Measurements from ENCODE around the gene TMEM179.

TMEM179 gene

DNA sequence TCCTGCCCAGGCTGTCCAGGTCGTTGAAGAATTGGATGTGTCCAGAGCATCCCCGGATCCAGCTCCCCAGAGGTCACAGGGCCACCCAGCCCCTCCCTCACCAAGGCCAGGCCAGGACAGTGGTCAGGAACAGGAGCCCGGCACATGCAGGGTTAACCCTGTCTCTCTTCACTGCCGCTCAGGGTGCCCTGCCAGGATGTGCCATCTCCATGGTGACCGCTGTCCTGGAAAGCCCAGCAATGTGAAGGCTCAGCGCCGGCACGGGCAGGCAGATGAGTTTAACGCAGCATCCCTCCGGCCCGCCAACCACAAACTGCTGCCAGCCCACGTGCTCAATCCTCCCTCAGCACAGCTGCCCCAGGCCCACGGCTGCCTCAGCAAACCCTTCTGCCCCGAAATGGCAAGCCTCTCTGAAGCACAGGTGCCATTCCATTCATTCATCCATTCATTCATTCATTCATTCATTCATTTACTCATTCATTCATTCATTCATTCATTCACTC, 4.4 kb downstream of the TMEM179 start:
- no peaks in the 10 kb centered on the region for H3K36me3 ChIP-seq (ENCODE audit: control insufficient read depth, insufficient read depth, low read length)
- no peaks in the 10 kb centered on the region for H3K4me1 ChIP-seq (ENCODE audit: control insufficient read depth, insufficient read depth, low read length, poor library complexity, severe bottlenecking)
- DNase-seq: no peak
- H3K27ac ChIP-seq (ENCODE audit: insufficient read depth, low read length, poor library complexity, severe bottlenecking): no peak overlapping the region
- peaks cover 8% of the 10 kb centered on the region for H3K27me3 ChIP-seq (replicated peaks; ENCODE audit: control insufficient read depth, insufficient read depth, low read length, poor library complexity, severe bottlenecking)
- H3K4me3 ChIP-seq (ENCODE audit: insufficient read depth, low read depth, low read length, poor library complexity, severe bottlenecking): no peak overlapping the region
- H3K9me3 ChIP-seq (ENCODE audit: control insufficient read depth, low read length): no peaks in the 10 kb centered on the region

DNA sequence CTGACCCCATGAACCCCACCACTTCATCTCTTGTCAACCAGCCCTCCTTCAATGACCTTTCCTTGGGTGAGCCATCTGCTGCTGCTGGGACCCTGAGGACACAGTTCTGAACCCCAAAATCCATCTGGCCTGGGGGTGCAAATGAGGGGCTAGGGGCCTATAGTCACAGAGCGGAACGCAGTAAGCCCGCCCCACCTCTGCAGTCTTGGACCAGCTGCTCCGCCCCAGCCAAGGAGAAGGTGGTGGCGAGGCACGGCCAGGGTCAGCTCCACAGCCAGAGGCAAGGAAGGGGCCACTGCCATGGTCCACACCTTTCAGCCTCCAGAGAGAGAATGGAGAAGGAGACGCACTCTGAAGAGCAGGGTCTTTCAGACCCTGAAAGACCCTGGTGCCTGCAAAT, 5.1 kb downstream of the TMEM179 start:
- Histone ChIP-seq H3K9me3 (ENCODE audit: control insufficient read depth, low read length) (no peaks in the 10 kb centered on the region), H3K27me3 (replicated peaks; ENCODE audit: control insufficient read depth, insufficient read depth, low read length, poor library complexity, severe bottlenecking) (peaks cover 8% of the 10 kb centered on the region), H3K36me3 (ENCODE audit: control insufficient read depth, insufficient read depth, low read length) (no peaks in the 10 kb centered on the region), H3K4me3 (ENCODE audit: insufficient read depth, low read depth, low read length, poor library complexity, severe bottlenecking) (no peak overlapping the region), H3K27ac (ENCODE audit: insufficient read depth, low read length, poor library complexity, severe bottlenecking) (no peak overlapping the region), H3K4me1 (ENCODE audit: control insufficient read depth, insufficient read depth, low read length, poor library complexity, severe bottlenecking) (no peaks in the 10 kb centered on the region)
- DNase-seq: no peak

DNA sequence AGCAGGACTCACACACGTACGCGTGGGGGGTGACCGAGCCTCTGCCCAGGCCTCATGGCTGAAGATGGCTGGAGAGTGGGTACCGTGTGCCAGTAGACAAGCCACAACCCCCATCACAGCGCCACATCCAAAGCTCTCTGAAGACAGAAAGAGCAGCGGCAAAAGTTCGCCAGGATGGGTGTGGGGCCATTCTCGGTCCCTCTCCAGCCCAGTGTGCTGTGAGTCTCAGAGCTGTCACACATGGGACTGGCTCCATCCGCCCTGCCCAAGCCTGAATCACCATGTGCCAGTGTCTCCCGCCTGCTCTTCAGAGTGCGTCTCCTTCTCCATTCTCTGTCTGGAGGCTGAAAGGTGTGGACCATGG, 5.7 kb downstream of the TMEM179 start:
- no peak for DNase-seq
- Histone ChIP-seq H3K27me3 (replicated peaks; ENCODE audit: control insufficient read depth, insufficient read depth, low read length, poor library complexity, severe bottlenecking) (peaks cover 8% of the 10 kb centered on the region), H3K4me1 (ENCODE audit: control insufficient read depth, insufficient read depth, low read length, poor library complexity, severe bottlenecking) (no peaks in the 10 kb centered on the region), H3K36me3 (ENCODE audit: control insufficient read depth, insufficient read depth, low read length) (no peaks in the 10 kb centered on the region), H3K9me3 (ENCODE audit: control insufficient read depth, low read length) (no peaks in the 10 kb centered on the region), H3K4me3 (ENCODE audit: insufficient read depth, low read depth, low read length, poor library complexity, severe bottlenecking) (no peak overlapping the region), H3K27ac (ENCODE audit: insufficient read depth, low read length, poor library complexity, severe bottlenecking) (no peak overlapping the region)

DNA sequence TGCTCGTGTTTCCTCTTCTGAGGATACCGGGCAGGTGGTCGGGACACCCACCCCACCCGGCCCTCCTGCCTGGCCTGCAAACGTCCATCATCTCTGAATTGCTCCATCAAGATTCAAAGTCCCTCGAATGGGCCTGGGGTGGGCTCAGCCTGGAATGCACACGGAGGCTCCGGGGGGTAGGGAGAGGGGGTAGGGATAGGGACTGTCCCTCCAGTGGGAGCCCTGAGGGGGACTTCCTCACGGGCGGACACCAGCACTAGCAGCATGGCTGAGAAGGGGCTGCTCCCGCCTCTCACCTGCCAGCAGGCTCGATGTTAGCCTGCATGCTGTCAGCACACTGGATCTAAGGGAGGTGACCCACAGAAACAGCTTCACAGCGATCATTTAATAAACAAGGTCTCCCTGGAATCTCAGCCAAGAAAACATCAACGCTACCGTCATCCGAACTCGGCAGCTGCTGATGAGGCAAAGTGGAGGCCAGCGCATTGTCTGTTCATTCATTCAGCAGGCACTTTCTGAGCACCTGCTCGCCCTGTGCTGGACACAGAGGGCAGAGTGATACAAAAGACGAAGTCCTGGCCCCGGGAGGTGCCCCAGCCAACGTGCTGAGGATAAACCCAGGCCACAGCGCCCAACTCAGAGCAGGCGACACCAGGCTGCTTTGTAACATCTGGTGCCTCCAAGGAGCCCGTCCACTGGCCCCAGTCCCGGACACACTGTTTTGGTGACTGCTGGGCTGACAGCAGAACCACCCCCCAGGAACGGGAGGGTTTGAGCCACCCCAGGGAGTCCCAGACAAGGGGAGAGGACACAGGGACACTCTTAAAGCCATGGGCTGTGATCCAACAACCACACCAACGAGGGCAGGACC, 6.3 kb downstream of the TMEM179 start:
- peaks cover 8% of the 10 kb centered on the region for H3K27me3 ChIP-seq (replicated peaks; ENCODE audit: control insufficient read depth, insufficient read depth, low read length, poor library complexity, severe bottlenecking)
- no peak overlapping the region for H3K27ac ChIP-seq (ENCODE audit: insufficient read depth, low read length, poor library complexity, severe bottlenecking)
- H3K4me1 ChIP-seq (ENCODE audit: control insufficient read depth, insufficient read depth, low read length, poor library complexity, severe bottlenecking): no peaks in the 10 kb centered on the region
- no peak overlapping the region for H3K4me3 ChIP-seq (ENCODE audit: insufficient read depth, low read depth, low read length, poor library complexity, severe bottlenecking)
- H3K9me3 ChIP-seq (ENCODE audit: control insufficient read depth, low read length): no peaks in the 10 kb centered on the region
- no peaks in the 10 kb centered on the region for H3K36me3 ChIP-seq (ENCODE audit: control insufficient read depth, insufficient read depth, low read length)
- no peak for DNase-seq

DNA sequence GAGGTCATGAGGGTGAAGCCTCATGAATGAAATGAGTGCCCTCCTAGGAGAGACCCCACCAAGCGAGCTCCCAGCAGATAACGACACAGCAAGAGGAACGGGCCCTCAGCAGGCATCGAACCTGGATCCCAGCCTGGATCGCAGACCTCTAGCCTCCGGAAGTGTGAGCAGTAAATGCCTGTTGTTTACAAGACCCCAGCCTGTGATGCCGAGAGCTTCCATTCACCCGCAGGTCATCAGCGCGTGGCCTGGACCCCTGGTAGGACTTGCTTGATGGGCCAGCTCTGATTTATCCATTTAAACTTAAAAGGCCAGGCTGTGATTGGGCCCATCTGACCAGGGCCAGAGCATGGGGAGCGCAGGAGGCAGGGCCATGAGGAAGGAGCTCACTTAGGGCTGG, 7.0 kb downstream of the TMEM179 start:
- H3K4me3 ChIP-seq (ENCODE audit: insufficient read depth, low read depth, low read length, poor library complexity, severe bottlenecking): no peak overlapping the region
- DNase-seq: no peak
- no peaks in the 10 kb centered on the region for H3K9me3 ChIP-seq (ENCODE audit: control insufficient read depth, low read length)
- no peak overlapping the region for H3K27ac ChIP-seq (ENCODE audit: insufficient read depth, low read length, poor library complexity, severe bottlenecking)
- H3K36me3 ChIP-seq (ENCODE audit: control insufficient read depth, insufficient read depth, low read length): no peaks in the 10 kb centered on the region
- no peaks in the 10 kb centered on the region for H3K4me1 ChIP-seq (ENCODE audit: control insufficient read depth, insufficient read depth, low read length, poor library complexity, severe bottlenecking)
- peaks cover 6% of the 10 kb centered on the region for H3K27me3 ChIP-seq (replicated peaks; ENCODE audit: control insufficient read depth, insufficient read depth, low read length, poor library complexity, severe bottlenecking)

- Histone ChIP-seq H3K4me1 (ENCODE audit: control insufficient read depth, insufficient read depth, low read length, poor library complexity, severe bottlenecking) (no peaks in the 10 kb centered on the region), H3K27me3 (replicated peaks; ENCODE audit: control insufficient read depth, insufficient read depth, low read length, poor library complexity, severe bottlenecking) (peaks cover 3% of the 10 kb centered on the region)
- DNase-seq: no peak
These were observed 7.6 kb downstream of the TMEM179 start for GRCh38 chr14:104596927-104597351.

DNA sequence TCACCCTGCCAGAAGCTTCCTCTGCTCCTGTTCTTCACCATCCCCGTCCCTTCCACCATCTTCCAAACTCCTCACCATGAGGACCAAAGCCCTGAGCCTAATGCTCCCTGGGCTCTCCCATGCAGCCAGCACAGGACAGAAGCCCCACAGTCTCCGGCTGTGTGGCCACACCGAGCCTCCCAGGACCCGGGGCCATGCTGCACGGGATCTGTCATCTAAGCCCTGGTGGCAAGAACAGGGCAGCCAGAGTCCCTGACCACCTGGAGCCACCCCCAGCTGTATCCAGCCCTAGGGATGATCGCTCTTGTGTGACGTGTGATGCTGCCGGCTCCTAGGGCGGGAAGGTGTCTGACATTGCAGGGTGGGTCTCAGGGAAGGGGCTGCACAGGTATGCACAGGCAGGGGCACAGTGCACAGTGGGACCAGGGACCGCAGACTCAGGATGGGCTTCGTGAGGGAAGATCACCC, 8.1 kb downstream of the TMEM179 start:
- H3K4me1 ChIP-seq (ENCODE audit: control insufficient read depth, insufficient read depth, low read length, poor library complexity, severe bottlenecking): no peaks in the 10 kb centered on the region
- no peak for DNase-seq
- peaks cover 3% of the 10 kb centered on the region for H3K27me3 ChIP-seq (replicated peaks; ENCODE audit: control insufficient read depth, insufficient read depth, low read length, poor library complexity, severe bottlenecking)
- H3K4me3 ChIP-seq (ENCODE audit: insufficient read depth, low read depth, low read length, poor library complexity, severe bottlenecking): no peak overlapping the region
- H3K27ac ChIP-seq (ENCODE audit: insufficient read depth, low read length, poor library complexity, severe bottlenecking): no peak overlapping the region
- H3K9me3 ChIP-seq (ENCODE audit: control insufficient read depth, low read length): no peaks in the 10 kb centered on the region
- H3K36me3 ChIP-seq (ENCODE audit: control insufficient read depth, insufficient read depth, low read length): no peaks in the 10 kb centered on the region

More at GRCh38 chr14:104596927-104597351, 7.6 kb downstream of the TMEM179 start:
- Histone ChIP-seq H3K9me3 (ENCODE audit: control insufficient read depth, low read length) (no peaks in the 10 kb centered on the region), H3K4me3 (ENCODE audit: insufficient read depth, low read depth, low read length, poor library complexity, severe bottlenecking) (no peak overlapping the region), H3K36me3 (ENCODE audit: control insufficient read depth, insufficient read depth, low read length) (no peaks in the 10 kb centered on the region), H3K27ac (ENCODE audit: insufficient read depth, low read length, poor library complexity, severe bottlenecking) (no peak overlapping the region)

DNA sequence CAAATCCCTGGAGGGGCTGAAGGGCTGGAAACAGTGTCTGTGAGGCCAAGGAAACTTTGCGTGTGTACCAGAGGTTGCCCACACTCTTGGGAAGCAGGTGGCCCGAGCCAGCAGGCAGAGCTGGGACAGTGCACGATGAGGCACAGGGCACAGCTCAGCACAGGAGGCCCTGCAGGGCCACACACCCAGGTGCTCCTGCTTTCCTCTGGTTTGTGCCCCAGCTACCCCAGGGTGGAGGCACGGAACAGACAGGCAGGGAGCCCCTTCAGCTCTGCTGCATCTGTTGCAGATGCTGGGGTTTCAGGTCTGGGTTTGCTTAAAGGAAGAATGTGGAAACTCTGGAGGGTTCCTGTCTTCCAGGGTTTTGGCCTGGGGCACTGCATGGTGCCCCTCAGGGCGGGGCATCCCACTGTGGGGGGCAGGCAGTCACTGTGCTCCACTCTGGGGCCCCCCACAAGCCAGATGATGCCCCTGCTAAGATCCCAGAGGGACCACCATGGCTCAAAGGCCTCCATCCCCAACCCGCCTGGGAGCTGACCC, 8.6 kb downstream of the TMEM179 start:
- no peaks in the 10 kb centered on the region for H3K4me1 ChIP-seq (ENCODE audit: control insufficient read depth, insufficient read depth, low read length, poor library complexity, severe bottlenecking)
- no peak overlapping the region for H3K4me3 ChIP-seq (ENCODE audit: insufficient read depth, low read depth, low read length, poor library complexity, severe bottlenecking)
- no peaks in the 10 kb centered on the region for H3K36me3 ChIP-seq (ENCODE audit: control insufficient read depth, insufficient read depth, low read length)
- no peak overlapping the region for H3K27ac ChIP-seq (ENCODE audit: insufficient read depth, low read length, poor library complexity, severe bottlenecking)
- H3K9me3 ChIP-seq (ENCODE audit: control insufficient read depth, low read length): no peaks in the 10 kb centered on the region
- peaks cover 3% of the 10 kb centered on the region for H3K27me3 ChIP-seq (replicated peaks; ENCODE audit: control insufficient read depth, insufficient read depth, low read length, poor library complexity, severe bottlenecking)
- no peak for DNase-seq

DNA sequence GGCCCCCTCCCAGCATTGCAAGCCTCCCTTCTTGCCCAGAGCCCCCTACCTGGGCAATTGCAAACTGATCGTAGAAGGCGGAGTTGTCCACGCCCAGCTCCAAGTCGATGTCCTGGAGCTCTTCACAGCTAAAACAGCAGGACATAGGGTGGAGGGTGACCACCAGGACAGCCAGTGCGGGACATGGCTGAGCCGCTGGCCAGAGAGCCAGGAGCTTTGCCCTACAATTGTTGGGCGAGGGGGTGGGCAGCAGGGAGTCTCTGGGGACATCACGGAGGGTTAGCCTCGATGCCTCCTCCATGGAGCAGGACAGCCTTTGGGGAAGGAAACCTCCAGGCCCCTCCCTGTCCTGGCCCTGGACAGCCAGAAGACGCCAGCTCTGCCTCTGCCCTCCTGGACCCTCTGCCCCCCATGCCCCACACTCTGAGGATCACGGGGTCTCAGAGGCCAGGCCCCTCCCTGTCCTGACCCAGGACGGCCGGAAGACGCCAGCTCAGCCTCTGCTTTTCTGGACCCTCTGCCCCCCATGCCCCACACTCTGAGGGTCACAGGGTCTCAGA, 9.4 kb downstream of the TMEM179 start:
- DNase-seq: no peak
- H3K27me3 ChIP-seq (replicated peaks; ENCODE audit: control insufficient read depth, insufficient read depth, low read length, poor library complexity, severe bottlenecking): peaks cover 3% of the 10 kb centered on the region
- no peaks in the 10 kb centered on the region for H3K36me3 ChIP-seq (ENCODE audit: control insufficient read depth, insufficient read depth, low read length)
- no peak overlapping the region for H3K27ac ChIP-seq (ENCODE audit: insufficient read depth, low read length, poor library complexity, severe bottlenecking)
- no peaks in the 10 kb centered on the region for H3K4me1 ChIP-seq (ENCODE audit: control insufficient read depth, insufficient read depth, low read length, poor library complexity, severe bottlenecking)
- H3K9me3 ChIP-seq (ENCODE audit: control insufficient read depth, low read length): no peaks in the 10 kb centered on the region
- no peak overlapping the region for H3K4me3 ChIP-seq (ENCODE audit: insufficient read depth, low read depth, low read length, poor library complexity, severe bottlenecking)
